OCI-LY3 (cell line): ENCODE results near the gene SCFD1.
"Not testable (repeated sequence)": the region's sequence is repeated elsewhere in the genome, so short reads cannot be mapped to it uniquely, and the experiment has no call there.

Experiments used
- H2AFZ ChIP-seq: fragments of 200-600, 300-600 bp; shearing (Covaris generic); 2 replicates; pipeline ENCODE4 v1.6.0; 2014; ENCODE audit warnings: antibody characterized with exemption, low read depth, low read length
- H3K27ac ChIP-seq: fragments of 200-600, 300-600 bp; sonication (generic); 2 replicates; pipeline ENCODE4 v1.5.1; 2014; ENCODE audit warnings: mild to moderate bottlenecking, low read length, moderate library complexity, mixed read lengths
- H3K27me3 ChIP-seq: fragments of 200-600, 300-600 bp; sonication (generic); 2 replicates; pipeline ENCODE4 v1.6.1; 2014; ENCODE audit warnings: low read depth, low read length, mixed read lengths
- H3K36me3 ChIP-seq: fragments of 200-600, 300-600 bp; sonication (generic); replicated peaks from 2 replicates; pipeline ENCODE3; 2014; ENCODE audit warnings: low read depth, low read length, mixed read lengths
- H3K4me1 ChIP-seq: fragments of 300-600, 200-600 bp; sonication (generic); 2 replicates; pipeline ENCODE4 v1.6.1; 2014; ENCODE audit warnings: low read length, mixed read lengths
- H3K4me2 ChIP-seq: fragments of 200-600, 300-600 bp; sonication (generic); 2 replicates; pipeline ENCODE4 v1.6.1; 2014; ENCODE audit warnings: low read length, mixed read lengths
- H3K4me3 ChIP-seq: fragments of 300-600, 200-600 bp; sonication (generic); 2 replicates; pipeline ENCODE4 v1.5.1; 2014; ENCODE audit warnings: antibody characterized with exemption, mild to moderate bottlenecking, low read length, moderate library complexity
- H3K79me2 ChIP-seq: fragments of 300-600, 200-600 bp; shearing (Covaris generic); 2 replicates; pipeline ENCODE4 v1.6.1; 2014; ENCODE audit warnings: mild to moderate bottlenecking, low read length, mixed read lengths
- H3K9ac ChIP-seq: fragments of 300-600, 200-600 bp; shearing (Covaris generic); 2 replicates; pipeline ENCODE4 v1.6.0; 2014; ENCODE audit warnings: mild to moderate bottlenecking, low read length, moderate library complexity
- H3K9me3 ChIP-seq: fragments of 200-600, 300-600 bp; shearing (Covaris generic); 2 replicates; pipeline ENCODE4 v1.6.1; 2014; ENCODE audit warnings: low read length, mixed read lengths; ENCODE audit not compliant: insufficient read depth
- H4K20me1 ChIP-seq: fragments of 200-600, 300-600 bp; sonication (generic); 2 replicates; pipeline ENCODE4 v1.6.1; 2016; ENCODE audit warnings: low read length, mixed read lengths; ENCODE audit not compliant: insufficient read depth
- CTCF ChIP-seq: fragments of 200-600, 300-600 bp; sonication (generic); IDR thresholded peaks from 2 replicates; pipeline ENCODE4 v1.5.1; 2014; ENCODE audit warnings: antibody characterized with exemption, low read length, low read depth
- EZH2phosphoT487 ChIP-seq: fragments of 200-600 bp; shearing (Covaris generic); IDR thresholded peaks from 2 replicates; pipeline ENCODE4 v1.6.1; 2018; ENCODE audit warnings: antibody characterized with exemption, mixed run types, low read depth

The SCFD1 gene

GRCh38 chr14:30603402-30603801, 18.7 kb upstream of the SCFD1 start:
- Histone ChIP-seq H3K9ac (no peak overlapping the region), H3K36me3 (peaks cover 58% of the 10 kb centered on the region), H3K4me1 (no peaks in the 10 kb centered on the region), H2AFZ (no peak overlapping the region), H3K4me3 (no peak overlapping the region), H3K4me2 (no peak overlapping the region), H3K27ac (no peak overlapping the region), H3K9me3 (no peaks in the 10 kb centered on the region), H3K79me2 (no peaks in the 10 kb centered on the region), H3K27me3 (no peaks in the 10 kb centered on the region), H4K20me1 (no peaks in the 10 kb centered on the region; the same call in 1 of the 2 replicates)
- no peak for TF ChIP-seq CTCF
- TF ChIP-seq EZH2phosphoT487 = no peak

GRCh38 chr14:30604696-30605095, 17.4 kb upstream of the SCFD1 start:
- not testable (repeated sequence) for H3K4me2 ChIP-seq, H3K27ac ChIP-seq, H2AFZ ChIP-seq, H3K4me3 ChIP-seq, H4K20me1 ChIP-seq, H3K9ac ChIP-seq, H3K79me2 ChIP-seq, H3K27me3 ChIP-seq, H3K4me1 ChIP-seq, H3K9me3 ChIP-seq
- H3K36me3 ChIP-seq = peaks cover 54% of the 10 kb centered on the region

DNA sequence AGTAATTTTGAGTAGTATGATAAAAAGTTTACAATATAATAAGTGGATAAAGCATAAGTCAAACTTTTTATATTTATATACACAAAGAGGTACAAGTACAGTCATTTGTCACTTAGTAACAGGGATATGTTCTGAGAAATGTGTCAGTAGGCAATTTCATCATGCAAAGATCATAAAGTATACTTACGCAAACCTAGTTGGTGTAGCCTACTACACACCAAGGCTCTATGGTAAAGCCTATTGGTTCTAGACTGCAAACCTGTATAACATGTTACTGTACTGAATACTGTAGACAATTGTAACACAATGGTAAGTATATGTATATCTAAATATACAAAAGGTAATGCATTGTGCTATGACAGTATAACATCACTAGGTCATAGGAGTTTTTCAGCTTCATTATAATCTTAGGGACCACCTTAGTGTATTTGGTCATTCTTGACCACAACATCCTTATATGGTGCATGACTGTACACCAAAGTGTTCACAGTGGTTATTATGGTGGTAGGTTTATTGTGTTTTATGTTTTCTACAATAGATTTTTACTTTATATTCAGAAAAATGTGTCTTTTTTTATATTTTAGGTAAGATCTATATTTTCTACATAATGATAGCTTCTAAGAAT, 14.9 kb upstream of the SCFD1 start:
- no peaks in the 10 kb centered on the region for H3K79me2 ChIP-seq
- TF ChIP-seq CTCF (no peak), EZH2phosphoT487 (no peak)
- H3K9ac ChIP-seq = no peak overlapping the region
- H3K4me3 ChIP-seq = no peak overlapping the region
- H3K27me3 ChIP-seq = no peaks in the 10 kb centered on the region
- H2AFZ ChIP-seq = no peak overlapping the region
- H3K4me2 ChIP-seq = no peak overlapping the region
- no peaks in the 10 kb centered on the region for H3K9me3 ChIP-seq
- no peaks in the 10 kb centered on the region; the same call in 1 of the 2 replicates for H4K20me1 ChIP-seq
- H3K36me3 ChIP-seq = peaks cover 49% of the 10 kb centered on the region
- no peak overlapping the region for H3K27ac ChIP-seq
- no peaks in the 10 kb centered on the region for H3K4me1 ChIP-seq

DNA sequence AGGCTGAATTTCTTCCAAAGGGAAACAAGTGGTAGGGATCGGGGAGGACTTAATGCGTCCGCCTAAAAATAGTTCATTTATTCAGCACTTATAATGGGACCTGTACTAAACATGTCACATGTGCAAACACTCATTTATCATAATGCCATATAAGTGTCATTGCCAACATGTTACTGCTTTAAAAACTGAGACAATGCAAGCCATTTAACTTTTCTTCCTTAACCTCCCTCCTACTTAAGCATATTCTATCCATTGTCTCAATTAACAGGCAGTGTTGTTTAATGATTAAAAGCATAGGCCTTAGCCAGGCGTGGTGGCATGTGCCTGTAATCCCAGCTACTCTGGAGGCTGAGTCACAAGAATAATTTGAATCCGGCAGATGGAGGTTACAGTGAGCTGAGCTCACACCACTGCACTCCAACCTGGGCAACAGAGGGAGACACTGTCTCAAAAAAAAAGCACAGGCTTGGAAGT, 13.5 kb upstream of the SCFD1 start:
- Histone ChIP-seq H3K4me2 (no peak overlapping the region), H4K20me1 (no peaks in the 10 kb centered on the region; the same call in 1 of the 2 replicates), H3K79me2 (no peaks in the 10 kb centered on the region), H3K4me1 (no peaks in the 10 kb centered on the region), H3K4me3 (no peak overlapping the region), H3K27me3 (no peaks in the 10 kb centered on the region), H3K36me3 (peaks cover 47% of the 10 kb centered on the region), H2AFZ (no peak overlapping the region), H3K9me3 (no peaks in the 10 kb centered on the region), H3K9ac (no peak overlapping the region), H3K27ac (no peak overlapping the region)
- no peak for TF ChIP-seq CTCF
- no peak for TF ChIP-seq EZH2phosphoT487
